HUDEP-2 (cell line): ENCODE results near the gene ITIH5.

ENCODE experiments used
- DNase-seq, 76 experiments: peaks; one replicate each; lab custom pipeline; 2025; ENCODE audit not compliant: unreplicated experiment in 76 of 76; lab: John Stamatoyannopoulos, UW

Gene ITIH5

DNA sequence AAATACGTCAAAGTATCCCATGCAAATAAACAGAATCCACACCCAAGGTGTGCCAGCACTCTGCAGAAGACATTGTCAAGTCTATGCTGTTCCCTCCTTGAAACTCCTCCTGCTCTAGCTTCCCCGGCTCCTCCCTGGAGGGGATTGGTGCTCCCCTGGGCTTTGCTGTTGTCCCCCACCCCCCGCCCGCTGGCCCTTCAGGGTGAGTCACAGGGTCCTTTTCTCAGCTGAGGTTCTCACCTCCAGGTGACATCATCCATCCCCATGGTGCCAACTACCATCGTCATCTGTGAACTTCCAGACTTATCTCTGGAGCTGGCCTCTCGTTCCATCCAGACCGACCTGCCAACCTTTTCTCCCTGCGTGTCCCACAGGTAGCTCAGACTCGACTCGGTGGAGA lies 77.0 kb downstream of the ITIH5 start:
- DNase-seq = no peak

DNA sequence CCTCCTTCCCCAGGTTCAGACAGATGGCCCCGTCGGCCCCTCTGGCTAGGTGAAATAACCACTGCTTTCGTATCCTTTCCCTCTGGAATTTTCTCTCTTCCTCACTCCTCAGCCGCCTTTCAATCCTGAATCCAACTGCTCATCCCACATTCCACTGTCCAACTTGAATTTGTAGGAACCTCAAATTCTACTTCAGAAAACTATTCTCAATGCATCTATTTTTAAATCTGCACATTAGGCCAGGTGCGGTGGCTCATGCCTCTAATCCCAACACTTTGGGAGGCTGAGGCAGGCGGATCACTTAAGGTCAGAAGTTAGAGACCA lies 78.9 kb downstream of the ITIH5 start:
- no peak for DNase-seq

- DNase-seq = no peak
These were observed 79.5 kb downstream of the ITIH5 start for GRCh38 chr10:7587168-7587864.

DNA sequence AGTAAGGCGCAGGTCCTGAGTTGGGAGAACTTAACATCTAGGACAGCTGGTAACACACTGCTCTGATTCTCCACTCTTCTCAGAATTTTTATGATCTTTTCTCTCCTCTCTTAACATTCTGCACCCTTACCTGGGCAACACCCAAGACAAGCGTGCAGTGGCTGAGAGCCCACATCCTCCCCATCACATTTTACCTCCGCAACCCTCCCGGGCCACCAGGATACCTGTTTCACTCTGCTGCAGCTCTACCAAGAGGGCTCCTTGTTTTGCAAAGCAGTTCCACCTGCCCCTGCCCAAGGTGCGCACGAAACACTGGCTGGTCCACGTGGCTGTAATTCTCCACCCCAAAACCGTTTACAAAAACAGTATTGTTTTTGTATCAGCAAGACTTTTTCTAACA lies 81.5 kb downstream of the ITIH5 start:
- DNase-seq = no peak

DNA sequence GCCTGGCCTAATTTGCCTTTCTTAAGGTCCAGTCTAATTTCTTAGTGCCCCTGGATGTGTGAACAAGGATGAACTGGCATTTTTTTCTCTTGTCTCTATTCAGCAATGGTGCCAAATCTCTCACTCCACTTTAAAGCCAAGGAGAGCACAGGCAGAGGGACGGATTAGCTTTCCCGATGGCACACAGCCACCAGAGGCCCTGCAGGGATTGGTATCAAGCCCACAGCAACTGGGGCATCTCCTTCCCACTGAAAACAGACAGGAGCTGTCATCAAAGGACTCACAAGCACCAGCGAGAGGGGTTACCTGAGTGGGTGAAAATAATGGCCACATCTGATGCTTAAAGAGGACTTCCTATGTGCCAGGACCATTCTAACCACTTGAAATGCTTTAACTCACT lies 83.1 kb downstream of the ITIH5 start:
- no peak for DNase-seq

DNA sequence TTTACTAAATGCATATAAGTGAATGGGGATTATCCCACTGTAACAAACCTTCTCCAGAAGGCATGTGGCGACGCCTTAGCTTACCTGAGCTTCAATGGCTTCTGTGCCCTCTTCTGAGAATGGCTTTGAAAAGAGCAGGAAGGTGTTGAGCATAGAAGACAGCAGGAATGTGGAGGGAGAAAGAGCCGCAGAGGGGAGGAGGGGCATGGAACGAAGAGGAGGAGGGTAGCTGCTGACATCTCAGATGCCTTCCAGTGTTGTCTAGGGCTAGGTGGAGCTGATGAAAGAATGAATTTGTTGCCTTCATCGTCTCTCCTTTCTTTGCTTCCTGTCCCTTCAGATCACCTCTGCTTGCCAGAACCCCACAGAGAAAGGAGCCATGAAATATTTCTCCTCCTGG lies 86.2 kb downstream of the ITIH5 start:
- DNase-seq = no peak

DNA sequence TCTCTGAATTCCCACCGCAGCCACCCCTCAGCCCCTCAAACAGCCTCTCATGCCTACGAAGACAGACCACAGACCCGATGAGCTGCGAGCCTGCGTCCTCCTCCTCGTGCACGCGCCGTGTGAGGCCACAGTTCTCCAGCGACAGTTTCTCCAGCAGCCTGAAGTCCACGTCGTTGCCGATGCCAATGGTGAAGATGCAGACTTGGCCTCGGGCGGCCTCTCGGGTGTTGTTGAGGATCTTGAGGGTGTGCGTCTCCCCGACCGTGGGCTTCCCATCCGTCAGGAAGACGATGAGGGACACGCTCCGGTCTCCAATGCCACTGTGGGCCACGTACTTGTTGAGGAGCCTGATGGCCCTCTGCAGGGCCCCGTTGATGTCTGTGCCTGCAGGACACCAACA lies 87.1 kb downstream of the ITIH5 start:
- DNase-seq = no peak

GRCh38 chr10:7577579-7577978 lies 89.2 kb downstream of the ITIH5 start:
- no peak for DNase-seq

DNA sequence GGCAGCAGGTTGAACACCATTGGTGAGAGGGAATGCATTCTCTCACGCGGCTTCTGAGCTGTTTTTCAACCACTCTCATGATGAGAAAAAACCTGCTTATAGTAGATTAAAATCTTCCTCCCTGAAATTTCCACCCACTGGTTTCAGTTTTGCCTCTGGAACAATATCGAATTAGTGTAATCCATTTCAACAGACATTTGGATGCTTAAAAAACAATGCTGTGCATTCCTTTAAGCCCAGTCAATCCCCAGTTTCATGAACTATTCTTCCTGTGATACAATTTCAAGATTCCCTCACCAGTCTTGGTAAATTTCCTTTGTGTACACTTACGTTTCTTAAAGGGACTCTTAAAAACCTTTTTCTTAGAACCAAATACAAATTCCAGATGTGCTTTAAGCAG lies 89.6 kb downstream of the ITIH5 start:
- no peak for DNase-seq

GRCh38 chr10:7576340-7576739 lies 90.4 kb downstream of the ITIH5 start:
- DNase-seq = no peak

GRCh38 chr10:7572391-7572790 lies 94.4 kb downstream of the ITIH5 start:
- DNase-seq = no peak

- DNase-seq = no peak
These were observed 94.8 kb downstream of the ITIH5 start for GRCh38 chr10:7571981-7572380.

- no peak for DNase-seq
These were observed 98.7 kb downstream of the ITIH5 start for GRCh38 chr10:7567911-7568620.

DNA sequence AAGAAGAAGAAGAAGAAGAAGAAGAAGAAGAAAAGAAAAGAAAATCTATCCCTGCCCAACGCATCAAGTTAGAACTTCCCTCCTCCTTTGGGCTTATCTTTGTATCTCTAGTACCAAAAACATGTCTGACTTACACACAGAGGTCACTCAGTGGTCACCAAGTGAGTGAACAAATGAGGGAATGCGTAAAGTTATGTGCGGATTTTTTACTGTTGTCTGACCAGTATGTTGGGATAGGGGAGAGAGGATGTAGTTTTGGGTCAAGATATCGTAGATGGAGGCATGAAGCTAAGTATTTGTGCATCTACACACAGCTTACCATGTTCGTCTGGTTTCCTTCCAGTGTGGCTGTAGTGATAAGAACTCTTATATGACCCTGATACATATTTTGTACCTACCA lies 99.9 kb downstream of the ITIH5 start:
- no peak for DNase-seq

DNA sequence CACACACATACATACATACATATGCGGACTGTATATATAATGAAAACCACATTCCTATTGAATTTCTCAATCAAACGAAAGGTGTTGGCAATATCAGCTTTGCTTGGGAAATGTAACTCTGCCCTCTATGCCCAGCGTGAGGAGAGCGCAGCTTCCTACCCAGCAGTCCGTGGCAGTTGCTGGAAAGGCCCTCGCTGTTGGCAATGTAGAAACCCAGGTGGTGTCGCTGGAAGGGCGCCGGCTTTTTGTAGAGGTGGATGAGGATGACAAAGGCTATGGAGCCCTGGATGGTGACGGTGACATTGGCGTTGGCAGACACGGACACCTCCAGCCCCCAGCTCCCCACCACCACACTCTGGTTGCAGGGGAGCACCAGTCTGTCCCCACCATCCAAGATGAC lies 100.9 kb downstream of the ITIH5 start:
- no peak for DNase-seq

GRCh38 chr10:7563770-7564169 lies 103.0 kb downstream of the ITIH5 start:
- DNase-seq = no peak

DNA sequence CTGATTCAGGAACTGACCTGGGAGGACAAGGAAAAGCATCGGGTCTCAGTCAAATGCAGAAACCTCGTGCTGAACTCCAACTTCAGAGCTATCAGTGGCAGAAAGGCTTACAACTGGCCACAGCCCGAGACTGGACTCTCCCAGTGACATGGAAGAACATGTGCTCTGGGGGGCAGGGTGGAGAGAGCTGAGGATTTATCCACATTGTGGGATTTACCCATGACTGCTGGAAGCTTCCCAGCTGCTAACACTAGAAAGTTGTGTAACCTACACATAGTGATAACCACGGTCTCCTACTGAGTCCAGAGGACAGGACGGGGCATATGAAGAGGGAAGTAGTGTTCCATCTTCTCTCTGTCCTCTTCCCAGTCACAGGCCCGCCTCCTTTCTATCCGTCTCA lies 103.4 kb downstream of the ITIH5 start:
- DNase-seq = no peak

- DNase-seq = no peak
These were observed 104.8 kb downstream of the ITIH5 start for GRCh38 chr10:7561985-7562384.

DNA sequence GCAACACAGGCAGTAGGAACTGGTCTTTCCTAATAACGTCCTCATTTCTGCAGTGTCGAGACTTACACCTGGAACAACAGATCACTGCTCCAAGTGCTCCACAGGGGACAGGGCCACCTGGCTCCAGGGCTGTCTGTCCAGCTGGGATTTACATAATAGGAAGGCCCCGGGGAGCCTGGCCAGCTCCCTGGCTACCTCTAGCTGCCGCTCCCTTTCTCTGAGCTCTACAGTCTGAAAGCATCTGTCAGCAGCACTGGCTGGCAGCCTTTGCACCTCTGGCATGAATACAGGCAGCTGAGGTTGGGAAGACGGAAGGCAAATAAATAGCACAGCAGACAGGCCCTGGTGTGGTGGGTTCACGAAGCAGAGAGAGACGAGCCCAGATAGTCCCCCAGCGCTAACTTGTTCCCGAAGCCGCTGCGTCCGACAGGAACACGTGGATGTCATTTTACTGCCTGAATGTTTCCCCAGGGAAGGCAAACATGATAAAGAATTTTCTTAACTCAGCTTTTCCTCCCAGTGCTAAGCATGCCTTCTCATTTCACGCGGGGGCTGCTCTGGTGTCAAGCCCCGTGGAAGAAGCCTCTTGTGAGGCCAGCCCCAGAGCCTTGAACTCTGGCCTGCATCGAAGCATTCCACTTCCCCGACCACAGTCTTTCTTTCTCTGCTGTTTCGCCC lies 105.4 kb downstream of the ITIH5 start:
- DNase-seq = no peak

- DNase-seq = no peak
These were observed 106.2 kb downstream of the ITIH5 start for GRCh38 chr10:7560519-7560918.

- DNase-seq = no peak
These were observed 107.4 kb downstream of the ITIH5 start for GRCh38 chr10:7559386-7559785.

GRCh38 chr10:7558036-7558435 lies 108.7 kb downstream of the ITIH5 start:
- DNase-seq = no peak
